GM18508 (cell line): Measurements from ENCODE around the gene ELOVL4.

ENCODE experiments used
- ATAC-seq: cut with Tn5 transposase; IDR thresholded peaks from one replicate; pipeline ENCODE4 v1.9.1; 2021; ENCODE audit warnings: moderate number of reproducible peaks; ENCODE audit not compliant: insufficient read depth, unreplicated experiment

ELOVL4 gene

GRCh38 chr6:79947191-79948186 is at the start of gene ELOVL4:
Gene ELOVL4 (minus strand): TSS chr6:79947553. CDS start chr6:79947279, 274 bp downstream.
- no peak for ATAC-seq

GRCh38 chr6:79993911-79994309 is 46.6 kb upstream of the ELOVL4 start:
- ATAC-seq = no peak

GRCh38 chr6:79993012-79993910 is 45.9 kb upstream of the ELOVL4 start:
- no peak for ATAC-seq

GRCh38 chr6:79989641-79990040 is 42.3 kb upstream of the ELOVL4 start:
- ATAC-seq = no peak

GRCh38 chr6:79985128-79985527 is 37.8 kb upstream of the ELOVL4 start:
- no peak for ATAC-seq

- ATAC-seq = no peak
Observed at GRCh38 chr6:79984261-79984660, 36.9 kb upstream of the ELOVL4 start.

GRCh38 chr6:79981652-79982051 is 34.3 kb upstream of the ELOVL4 start:
- ATAC-seq = no peak

- ATAC-seq = no peak
Observed at GRCh38 chr6:79971193-79971592, 23.8 kb upstream of the ELOVL4 start.

GRCh38 chr6:79969784-79970183 is 22.4 kb upstream of the ELOVL4 start:
- ATAC-seq = no peak

- no peak for ATAC-seq
Observed at GRCh38 chr6:79967178-79967577, 19.8 kb upstream of the ELOVL4 start.

GRCh38 chr6:79964607-79965081 is 17.3 kb upstream of the ELOVL4 start:
- ATAC-seq = no peak

- ATAC-seq = no peak
Observed at GRCh38 chr6:79954849-79955248, 7.5 kb upstream of the ELOVL4 start.

- ATAC-seq = peak; percentile 67
Observed at GRCh38 chr6:79949233-79949632, 1.9 kb upstream of the ELOVL4 start.

- ATAC-seq = no peak
Observed at GRCh38 chr6:79946272-79947190, 822 bp downstream of the ELOVL4 start.

- no peak for ATAC-seq
Observed at GRCh38 chr6:79943133-79943532, 4.2 kb downstream of the ELOVL4 start.

GRCh38 chr6:79941489-79942151 is 5.7 kb downstream of the ELOVL4 start:
- ATAC-seq = no peak

GRCh38 chr6:79928478-79928998 is 18.8 kb downstream of the ELOVL4 start:
- ATAC-seq = no peak

GRCh38 chr6:79927758-79928157 is 19.6 kb downstream of the ELOVL4 start:
- ATAC-seq = no peak

GRCh38 chr6:79923270-79923669 is 24.1 kb downstream of the ELOVL4 start:
- ATAC-seq = no peak
